Measurements from ENCODE around the gene SNRNP27. TPM values are rescaled to one million over a fixed set of nuclear protein-coding genes. Genes with fewer than 3 reads are reported as not detected.

The SNRNP27 gene
- polyA plus RNA-seq, 2 of the 4 experiments (the other 2 are of a cell fraction), result 90.8 to 115 TPM

GRCh38 chr2:69923116-69923515, 29.4 kb downstream of the SNRNP27 start:
- H3K27ac ChIP-seq, result no peak overlapping the region
- FAIRE-seq (no peak), DNase-seq (ENCODE audit: low read depth in 1 of 2, low spot score in 1 of 2) (no peak), ATAC-seq (no peak)
- no peak overlapping the region for H3K4me2 ChIP-seq
- TF ChIP-seq FOSB (CRISPR knock-in tag; IDR thresholded peaks at IDR 0.05) (no peak), EP300 (IDR thresholded peaks at IDR 0.05) (no peak), GATA3 (IDR thresholded peaks at IDR 0.05; ENCODE audit: borderline replicate concordance) (no peak), RARB (CRISPR knock-in tag; IDR thresholded peaks at IDR 0.05) (no peak), NR3C1 (IDR thresholded peaks at IDR 0.05) (no peak), HOXA7 (CRISPR knock-in tag; IDR thresholded peaks at IDR 0.05) (no peak), RFX5 (IDR thresholded peaks at IDR 0.05) (no peak), RCOR1 (IDR thresholded peaks at IDR 0.05; ENCODE audit: low read depth, low read length) (no peak), MAZ (IDR thresholded peaks at IDR 0.05; ENCODE audit: borderline replicate concordance, low read depth, low read length) (no peak), HMGXB4 (CRISPR knock-in tag; IDR thresholded peaks at IDR 0.05; ENCODE audit: borderline replicate concordance) (no peak), ZFP36 (IDR thresholded peaks at IDR 0.05; ENCODE audit: borderline replicate concordance, partially characterized antibody) (no peak), RAD21 (conservative IDR thresholded peaks at IDR 0.05 in 1 of 2, IDR thresholded peaks at IDR 0.05 in 1 of 2) (no peak)
- ChIA-PET POLR2A (interaction anchor here (0.7 to 2.0 kb wide), 2 partner anchors 9 to 268 kb away, joined by 4 to 8 read pairs; partner anchors contain the start of genes C2orf42 and MXD1), CTCF (interaction anchor here (0.6 to 2.0 kb wide), 7 partner anchors 10 to 220 kb away, joined by 3 to 12 read pairs (median 6); no protein-coding TSS in a partner anchor)
- H3K4me1 ChIP-seq, result peaks cover 3% of the 10 kb centered on the region; the same call in 2 of the 3 replicates
- no peaks in the 10 kb centered on the region for H3K9me3 ChIP-seq
- no peak overlapping the region for H3K4me3 ChIP-seq
- 91% methylated on average over 3 of the region's 3 CpGs for WGBS (ENCODE audit: missing lambda C conversion rate)

GRCh38 chr2:69926849-69927515, 33.2 kb downstream of the SNRNP27 start:
- Histone ChIP-seq H3K9me3 (no peaks in the 10 kb centered on the region), H3K4me2 (no peak overlapping the region), H3K4me1 (no peaks in the 10 kb centered on the region), H3K27ac (no peak overlapping the region), H3K4me3 (no peak overlapping the region)
- TF ChIP-seq HOXA7 (CRISPR knock-in tag; IDR thresholded peaks at IDR 0.05), result no peak
- TF ChIP-seq ZC3H11A (IDR thresholded peaks at IDR 0.05), result no peak
- TF ChIP-seq HMGXB4 (CRISPR knock-in tag; IDR thresholded peaks at IDR 0.05; ENCODE audit: borderline replicate concordance), result no peak
- no peak for TF ChIP-seq EP300 (IDR thresholded peaks at IDR 0.05)
- CTCF ChIA-PET, result interaction anchor here (0.6 kb wide), 1 partner anchor 80 kb away, joined by 4 read pairs; no protein-coding TSS in a partner anchor
- DNase-seq (ENCODE audit: low read depth in 1 of 2, low spot score in 1 of 2) (no peak), ATAC-seq (no peak), FAIRE-seq (no peak)
- POLR2A ChIA-PET, result no interaction called here
- 73% methylated on average over 3 of the region's 3 CpGs for WGBS (ENCODE audit: missing lambda C conversion rate)

GRCh38 chr2:69931832-69932595, 38.3 kb downstream of the SNRNP27 start:
- Histone ChIP-seq H3K27ac (peak overlapping the region in 1 of 2 experiments; percentile 25; a peak in 2 of 6 replicates), H3K9me3 (no peaks in the 10 kb centered on the region), H3K4me3 (no peak overlapping the region), H3K4me1 (peaks cover 23% of the 10 kb centered on the region; the same call in 2 of the 3 replicates), H3K4me2 (no peak overlapping the region)
- FAIRE-seq (no peak), ATAC-seq (no peak), DNase-seq (ENCODE audit: low read depth in 1 of 2, low spot score in 1 of 2) (no peak)
- TF ChIP-seq PBX3 (IDR thresholded peaks at IDR 0.05) (no peak), HOXB5 (CRISPR knock-in tag; IDR thresholded peaks at IDR 0.05) (no peak), HES2 (IDR thresholded peaks at IDR 0.05) (no peak), CHD4 (IDR thresholded peaks at IDR 0.05; ENCODE audit: borderline replicate concordance) (no peak), CTCF (IDR thresholded peaks at IDR 0.05) (no peak), CEBPB (IDR thresholded peaks at IDR 0.05) (no peak), FOSB (CRISPR knock-in tag; IDR thresholded peaks at IDR 0.05) (no peak), NR3C1 (IDR thresholded peaks at IDR 0.05) (no peak), TP53 (CRISPR knock-in tag; IDR thresholded peaks at IDR 0.05) (no peak), TFCP2L1 (CRISPR knock-in tag; IDR thresholded peaks at IDR 0.05) (no peak), RNF2 (IDR thresholded peaks at IDR 0.05; ENCODE audit: borderline replicate concordance, low read depth) (no peak), KDM1A (IDR thresholded peaks at IDR 0.05; ENCODE audit: low read depth) (no peak), ZC3H11A (IDR thresholded peaks at IDR 0.05) (no peak), ZFP36 (IDR thresholded peaks at IDR 0.05; ENCODE audit: borderline replicate concordance, partially characterized antibody) (no peak), SMC3 (IDR thresholded peaks at IDR 0.05) (no peak)
- CTCF ChIA-PET, result interaction anchor here (1.0 to 4.0 kb wide), 5 partner anchors 9 to 207 kb away, joined by 5 to 22 read pairs (median 8); partner anchors contain the start of gene MXD1
- POLR2A ChIA-PET, result interaction anchor here (1.1 kb wide), 1 partner anchor 17 kb away, joined by 5 read pairs; the partner anchor contains the start of gene MXD1
- 93% methylated on average over 7 of the region's 7 CpGs for WGBS (ENCODE audit: missing lambda C conversion rate)
